Fibroblast of skin of left biceps (primary cell): ENCODE measurements around the gene PTPRN2.

Experiments used
- DNase-seq, 2 experiments: peaks; one replicate each; pipeline ENCODE4 v3.0.0-alpha.2; 2013; ENCODE audit warnings: low read depth in 2 of 2

The PTPRN2 gene

GRCh38 chr7:157524731-157525130 is 1062.9 kb downstream of the PTPRN2 start:
- no peak for DNase-seq

- DNase-seq: no peak
These were observed 1063.7 kb downstream of the PTPRN2 start for GRCh38 chr7:157523766-157524421.

GRCh38 chr7:157523371-157523765 is 1064.3 kb downstream of the PTPRN2 start:
- DNase-seq: no peak

GRCh38 chr7:157522954-157523353 is 1064.7 kb downstream of the PTPRN2 start:
- no peak for DNase-seq

DNA sequence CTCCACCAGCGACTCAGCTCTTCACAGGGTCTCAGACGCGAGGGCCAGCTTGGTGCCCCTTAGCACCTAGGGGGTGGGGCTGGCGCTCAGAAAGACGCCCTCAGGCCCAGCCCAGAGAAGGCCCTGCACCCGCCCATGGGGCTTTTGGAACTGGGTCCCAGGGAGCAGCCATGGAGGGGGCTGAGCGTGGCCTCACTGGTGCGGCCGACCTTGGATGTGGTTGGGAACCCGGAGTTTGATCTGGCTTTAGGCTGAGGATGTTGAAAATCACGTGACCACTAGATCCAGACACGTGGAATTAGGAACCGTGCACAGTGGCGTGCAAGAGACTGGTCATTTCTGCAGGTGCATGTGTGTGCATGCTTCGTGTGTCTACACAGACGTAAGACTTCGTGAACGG is 1065.4 kb downstream of the PTPRN2 start:
- no peak for DNase-seq

DNA sequence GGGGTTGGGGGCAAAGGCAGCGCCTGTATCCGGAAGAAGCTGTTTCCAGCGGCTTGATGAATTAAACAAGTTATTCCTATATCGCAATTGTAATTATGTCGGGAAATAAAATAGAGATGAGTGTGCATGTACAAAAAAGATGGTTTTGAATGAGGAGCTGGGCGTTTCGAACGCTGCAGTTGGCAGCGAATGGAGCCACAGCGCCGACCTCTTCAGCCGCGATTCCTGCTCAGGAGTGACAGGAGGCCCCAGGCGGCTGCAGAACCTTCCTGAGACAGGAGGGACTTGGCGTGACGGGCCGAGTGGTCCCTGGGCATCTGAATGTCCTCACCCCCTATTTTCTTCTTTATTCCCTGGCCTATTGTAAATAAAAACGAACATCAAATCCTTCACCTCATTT is 1065.9 kb downstream of the PTPRN2 start:
- no peak for DNase-seq

DNA sequence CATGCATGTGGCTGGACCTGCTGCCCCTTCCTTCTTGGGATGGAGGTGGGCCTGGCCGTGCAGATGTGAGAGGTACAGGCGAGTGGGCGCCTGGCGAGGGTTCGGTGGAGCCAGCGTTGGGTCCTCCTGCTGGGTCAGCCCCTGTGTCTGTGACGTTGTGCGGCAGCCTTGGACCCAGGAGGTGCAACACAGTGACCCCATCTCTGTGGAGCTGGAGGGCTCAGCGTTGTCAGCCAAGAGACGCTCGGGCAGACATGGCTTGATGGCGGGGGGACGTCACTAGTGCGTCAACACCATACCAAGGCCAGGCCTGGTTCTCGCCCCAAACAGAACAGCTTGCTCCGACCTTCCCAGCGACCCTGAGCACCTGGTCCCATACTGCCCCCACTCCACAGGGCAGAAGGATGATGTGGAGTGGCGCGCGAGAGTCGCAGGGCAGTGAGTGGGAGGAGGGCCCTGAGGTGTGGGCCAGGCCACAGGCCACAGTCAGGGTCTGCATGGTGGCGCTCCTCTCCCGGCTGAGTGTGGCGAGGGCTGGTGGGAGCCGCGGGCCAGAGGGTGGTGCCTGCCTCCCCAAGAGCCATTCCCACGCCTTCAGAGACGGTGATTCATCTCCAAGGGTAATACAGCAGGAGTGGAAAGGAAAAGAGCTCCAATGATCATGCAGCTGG is 1066.4 kb downstream of the PTPRN2 start:
- DNase-seq: no peak

DNA sequence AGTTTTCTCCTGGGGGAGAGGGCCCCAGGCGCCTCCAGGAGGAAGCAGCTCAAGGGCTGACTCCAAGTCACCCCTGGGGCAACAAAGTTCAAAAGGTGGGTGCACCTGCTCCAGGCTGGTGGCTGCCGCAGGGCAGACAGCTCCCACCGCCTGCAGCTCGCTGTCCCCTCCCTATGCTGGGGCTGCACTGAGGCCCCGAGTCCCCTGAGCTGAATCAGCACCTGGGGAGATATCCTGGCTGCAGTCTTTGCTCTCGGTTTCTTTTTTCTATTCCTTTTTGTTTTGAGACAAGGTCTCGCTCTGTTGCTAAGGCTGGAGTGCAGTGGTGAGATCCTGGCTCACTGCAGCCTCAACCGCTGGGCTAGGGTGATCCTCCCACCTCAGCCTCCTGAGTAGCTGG is 1067.4 kb downstream of the PTPRN2 start:
- no peak for DNase-seq

DNA sequence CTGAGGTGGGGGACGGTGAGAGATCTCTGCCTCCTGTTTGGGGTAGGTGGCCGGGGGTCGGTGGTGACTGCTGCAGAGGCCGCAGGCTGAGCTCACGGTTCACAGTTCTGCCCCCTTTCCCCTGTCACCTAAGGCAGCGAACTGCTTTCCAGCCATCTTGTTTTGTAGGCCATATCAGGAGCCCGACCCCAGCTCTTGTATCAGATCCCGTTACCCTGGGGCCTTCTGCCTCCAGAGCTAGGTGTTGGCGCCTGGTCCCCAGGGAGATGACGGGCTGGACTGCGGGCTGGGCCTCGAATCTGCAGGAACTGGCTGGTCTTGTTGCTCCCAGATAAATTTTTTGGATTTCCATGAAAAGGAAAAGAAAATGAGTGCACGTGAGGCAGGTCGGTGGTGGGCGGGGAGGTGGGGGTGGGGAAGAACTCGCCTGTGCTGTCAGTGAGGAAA is 1067.8 kb downstream of the PTPRN2 start:
- DNase-seq: no peak

DNA sequence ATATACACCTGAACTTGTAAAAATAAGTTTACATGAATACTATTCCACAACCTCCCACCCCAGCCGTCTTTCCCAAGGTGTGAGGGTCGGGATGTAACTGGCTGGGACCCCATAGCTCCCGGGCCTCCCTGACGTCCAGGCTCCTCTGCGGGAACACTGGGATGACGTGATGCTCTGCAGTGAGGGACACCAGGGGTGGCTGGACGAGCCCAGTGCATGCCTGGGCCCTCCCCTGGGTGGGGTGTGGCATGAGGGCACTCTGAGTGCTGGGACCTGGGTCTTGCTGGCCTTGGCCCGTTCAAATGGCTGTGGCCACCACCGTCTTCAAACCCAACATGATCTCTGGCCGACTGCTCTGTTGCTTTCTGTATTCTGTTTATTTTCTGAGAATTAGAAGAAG is 1068.4 kb downstream of the PTPRN2 start:
- DNase-seq: no peak

DNA sequence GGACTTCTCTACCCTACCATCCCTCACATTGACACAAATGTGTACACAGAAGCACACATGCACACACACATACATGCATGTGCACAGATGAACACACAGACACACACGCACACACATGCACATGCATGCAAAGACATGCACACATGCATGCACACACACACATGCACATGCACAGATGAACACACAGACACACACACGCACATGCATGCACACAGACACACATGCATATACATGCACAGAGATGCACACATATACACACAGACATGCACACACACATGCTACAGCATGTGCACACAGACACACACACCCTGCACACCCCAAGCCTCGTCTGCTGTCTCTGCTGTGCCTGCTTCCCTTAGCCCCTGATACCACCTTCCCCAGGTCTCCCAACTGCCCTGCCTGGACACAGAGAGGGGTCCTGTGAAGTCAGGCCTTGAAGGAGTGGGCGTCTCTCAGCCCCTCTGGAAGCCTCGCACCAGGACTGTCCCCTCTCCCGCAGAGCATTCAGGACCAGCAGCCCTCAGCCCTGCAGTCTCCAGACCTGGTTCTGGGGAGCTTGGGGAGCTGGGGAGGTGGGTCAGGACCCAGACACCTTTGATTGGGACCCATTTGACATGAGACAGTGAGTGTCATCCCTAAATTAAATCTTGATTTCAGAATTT is 1069.0 kb downstream of the PTPRN2 start:
- DNase-seq: no peak

- no peak for DNase-seq
These were observed 1069.7 kb downstream of the PTPRN2 start for GRCh38 chr7:157517782-157518513.

DNA sequence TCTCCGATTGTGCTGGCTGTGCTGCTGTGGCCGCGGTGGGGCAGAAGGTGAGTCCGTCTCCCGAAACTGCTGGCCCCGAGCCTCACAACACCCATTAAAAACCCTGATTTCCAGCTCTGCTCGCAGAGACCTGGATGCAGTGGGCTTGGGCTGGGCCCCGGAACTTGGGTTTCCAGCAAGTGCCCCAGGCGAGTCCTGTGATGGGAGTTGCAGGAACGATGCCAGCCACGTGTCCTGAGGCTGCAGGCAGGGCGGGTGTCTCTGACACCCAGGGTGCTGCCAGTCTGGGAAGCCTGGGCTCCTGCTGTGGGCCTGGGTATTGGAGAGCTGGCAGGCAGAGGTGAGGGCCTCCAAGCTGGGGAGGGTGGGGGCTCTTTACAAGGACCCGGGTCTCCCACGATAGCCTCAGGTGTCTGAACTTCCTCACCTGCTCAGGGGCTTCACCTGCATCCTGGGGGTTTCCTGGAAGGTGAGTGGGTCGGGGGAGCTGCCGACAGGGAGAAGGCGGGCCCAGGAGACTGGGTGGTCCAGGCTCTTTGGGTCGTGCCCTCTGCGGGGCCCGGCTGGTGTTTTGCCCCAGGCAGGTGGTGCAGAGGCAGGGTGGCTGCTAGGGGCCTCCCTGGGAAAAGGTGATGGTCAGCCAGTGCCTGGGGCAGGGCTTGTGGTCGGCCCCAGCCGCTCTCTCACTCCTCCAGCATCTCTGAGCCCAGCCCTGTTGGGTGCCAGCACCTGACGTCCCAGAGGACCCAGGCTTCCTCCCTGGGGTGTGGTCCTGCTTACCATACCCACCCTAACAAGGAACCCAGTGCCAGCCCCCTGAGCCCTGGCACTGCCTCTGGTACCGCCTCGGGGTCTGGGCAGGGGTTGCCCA is 1070.5 kb downstream of the PTPRN2 start:
- no peak for DNase-seq

DNA sequence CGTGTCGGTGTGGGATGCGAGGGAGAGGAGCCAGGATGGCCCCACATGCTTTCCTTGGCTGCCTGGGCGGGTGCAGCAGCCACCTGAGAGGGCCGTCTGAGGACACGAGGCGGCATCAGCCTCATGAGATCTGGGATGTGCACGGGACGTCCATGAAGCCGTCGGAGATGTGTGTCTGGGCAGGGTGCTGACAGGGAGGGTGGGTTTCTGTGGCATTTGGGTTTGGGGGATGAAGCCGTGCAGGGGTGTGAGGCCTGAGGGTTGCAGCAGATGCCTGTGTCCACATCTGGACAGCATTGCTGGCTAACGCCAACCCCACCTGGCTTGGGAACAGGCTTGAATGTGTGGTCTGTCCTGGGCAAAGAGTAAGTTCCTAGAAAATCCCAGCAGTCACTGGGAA is 1071.3 kb downstream of the PTPRN2 start:
- no peak for DNase-seq

DNA sequence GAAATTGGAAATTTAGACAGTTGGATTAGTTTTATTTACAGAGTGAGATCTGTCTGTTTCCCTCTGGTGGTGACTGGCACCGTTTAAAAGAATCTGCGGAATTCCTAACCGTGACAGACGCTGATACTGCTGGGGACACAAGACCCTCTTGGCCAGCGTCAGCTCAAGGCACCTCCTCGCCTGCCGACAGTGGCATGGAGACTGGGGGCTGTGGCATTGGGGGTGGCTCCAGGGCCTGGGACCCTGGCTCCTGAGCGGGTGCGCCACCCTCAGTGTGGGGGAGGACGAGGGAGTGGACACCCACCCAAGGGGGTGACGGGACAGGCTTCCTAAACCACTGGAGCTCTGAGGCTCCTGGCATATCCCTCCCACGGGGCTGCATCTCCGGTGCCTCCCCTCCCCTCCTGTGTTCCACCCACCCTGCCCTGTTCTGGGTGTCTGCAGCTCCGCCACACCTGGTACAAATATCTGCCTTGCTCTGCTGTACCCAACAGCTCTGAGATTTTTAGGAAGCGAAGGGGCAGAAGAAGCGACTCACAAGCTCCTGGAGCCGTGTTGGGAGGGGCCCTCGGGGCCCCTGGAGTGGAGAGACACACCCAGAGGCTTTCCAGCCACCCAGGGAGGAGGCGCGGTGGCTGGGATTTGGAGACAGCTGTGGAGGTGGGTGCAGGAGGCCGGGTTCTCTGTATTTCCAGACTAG is 1072.1 kb downstream of the PTPRN2 start:
- no peak for DNase-seq

DNA sequence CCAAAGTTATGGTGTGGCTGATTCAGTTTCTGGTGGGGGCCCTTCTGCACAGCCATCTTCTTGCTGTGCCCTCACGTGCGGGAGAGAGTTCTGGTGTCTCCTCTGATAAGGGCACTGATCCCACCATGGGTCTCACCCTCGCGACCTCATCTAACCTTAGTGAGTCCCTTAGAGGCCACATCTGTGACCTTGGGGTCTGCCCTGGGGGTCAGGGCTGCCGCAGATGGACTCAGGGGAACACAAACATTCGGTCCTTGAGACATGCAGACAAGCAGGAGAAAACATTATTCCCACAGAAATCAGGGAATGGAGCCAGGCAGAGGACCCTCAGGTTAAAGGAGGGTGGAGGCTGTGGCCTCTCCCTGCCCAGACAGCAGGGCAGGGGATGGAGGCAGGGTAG is 1072.9 kb downstream of the PTPRN2 start:
- no peak for DNase-seq

GRCh38 chr7:157514306-157514705 is 1073.3 kb downstream of the PTPRN2 start:
- no peak for DNase-seq

GRCh38 chr7:157513682-157514081 is 1073.9 kb downstream of the PTPRN2 start:
- DNase-seq: no peak

DNA sequence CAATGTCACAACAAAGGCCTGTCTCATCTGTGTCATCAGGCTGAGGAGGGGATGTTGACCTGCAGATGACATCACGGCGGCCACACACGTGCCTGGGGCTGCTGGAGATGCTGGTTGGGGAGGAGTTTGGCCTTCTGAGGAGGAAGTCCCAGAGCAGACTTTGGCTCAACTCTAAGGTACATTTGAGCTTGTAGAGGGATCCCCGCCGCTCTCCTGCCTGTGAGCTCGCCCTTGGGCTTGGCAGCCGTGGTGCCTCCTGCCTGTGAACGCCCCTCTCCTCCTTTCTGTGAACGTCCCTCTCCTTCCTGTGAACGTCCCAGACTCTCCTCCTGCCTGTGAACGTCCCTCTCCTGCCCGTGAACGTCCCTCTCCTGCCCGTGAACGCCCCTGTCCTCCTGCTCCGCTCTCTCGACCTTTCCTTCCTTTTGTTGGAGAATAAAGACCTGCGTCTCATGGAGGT is 1074.4 kb downstream of the PTPRN2 start:
- no peak for DNase-seq

DNA sequence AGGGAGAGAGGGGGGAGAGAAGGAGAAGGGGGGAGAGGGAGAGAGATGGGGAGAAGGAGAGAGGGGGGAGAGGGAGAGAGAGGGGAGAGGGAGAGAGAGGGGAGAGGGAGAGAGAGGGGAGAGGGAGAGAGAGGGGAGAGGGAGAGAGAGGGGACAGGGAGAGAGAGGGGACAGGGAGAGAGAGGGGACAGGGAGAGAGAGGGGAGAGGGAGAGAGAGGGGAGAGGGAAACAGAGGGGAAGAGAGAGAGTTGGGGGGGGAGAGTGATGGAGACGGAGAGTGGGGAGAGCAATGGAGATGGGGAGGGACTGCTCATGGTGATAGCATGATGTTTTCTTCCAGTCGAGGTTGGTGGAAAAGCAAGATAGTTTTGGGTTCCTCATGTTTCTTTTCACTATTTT is 1078.4 kb downstream of the PTPRN2 start:
- no peak for DNase-seq

DNA sequence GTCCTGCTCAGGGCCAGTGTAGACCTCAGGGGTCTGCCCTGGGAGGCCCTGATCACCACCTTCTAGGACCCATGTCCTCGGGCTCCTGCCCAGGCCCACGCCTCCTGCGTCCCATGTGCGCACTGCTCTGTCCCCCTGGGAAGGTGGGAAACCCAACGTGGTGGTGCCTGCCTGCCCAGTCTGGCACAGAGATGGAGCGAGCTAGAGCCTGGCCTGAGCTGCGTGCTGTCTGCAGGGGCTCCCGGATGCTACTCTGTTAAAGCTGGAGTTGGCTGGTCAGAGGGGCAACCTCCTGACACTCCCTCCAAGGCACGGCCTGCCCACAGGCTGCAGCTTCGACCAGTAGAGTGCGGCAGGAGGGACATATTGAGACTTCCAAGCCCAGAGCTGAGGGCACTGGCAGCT is 1079.1 kb downstream of the PTPRN2 start:
- no peak for DNase-seq
